Progenitor cell of endocrine pancreas (in vitro differentiated cells): Measurements from ENCODE around the gene AIG1. TPM values are rescaled to one million over a fixed set of nuclear protein-coding genes. Genes with fewer than 3 reads are reported as not detected.

Source experiments
- DNase-seq: peaks from one replicate; pipeline ENCODE4 v3.0.0; 2021; ENCODE audit warnings: low spot score; ENCODE audit not compliant: unreplicated experiment
- H3K27ac Mint-ChIP-seq: 2 replicates; pipeline ENCODE4 v1.8.0; 2021; ENCODE audit warnings: mild to moderate bottlenecking, moderate library complexity, mixed read lengths
- H3K27me3 Mint-ChIP-seq: 2 replicates; pipeline ENCODE4 v1.8.0; 2021; ENCODE audit warnings: mixed read lengths
- H3K36me3 Mint-ChIP-seq: 2 replicates; pipeline ENCODE4 v1.8.0; 2022; ENCODE audit warnings: mixed read lengths; ENCODE audit not compliant: insufficient read depth
- H3K4me1 Mint-ChIP-seq: 2 replicates; pipeline ENCODE4 v1.8.0; 2021; ENCODE audit warnings: low read depth, mixed read lengths
- H3K4me3 Mint-ChIP-seq: 2 replicates; pipeline ENCODE4 v1.8.0; 2021; ENCODE audit warnings: low read depth, mild to moderate bottlenecking, moderate library complexity, mixed read lengths
- H3K9me3 Mint-ChIP-seq: 2 replicates; pipeline ENCODE4 v1.8.0; 2021; ENCODE audit warnings: low read depth, mixed read lengths
- CTCF ChIP-seq: fragments of 200-600 bp; sonication (generic); IDR thresholded peaks from one replicate; pipeline ENCODE4 v1.5.0; 2021; ENCODE audit warnings: antibody characterized with exemption, mild to moderate bottlenecking; ENCODE audit not compliant: unreplicated experiment
- total RNA-seq: library from RNA; stranded (reverse); gene quantifications from 2 replicates; pipeline ENCODE4 v1.2.1, GENCODE V29; 2021

AIG1 gene
- total RNA-seq, 1 donor from 2014 or later = 40.0 TPM

DNA sequence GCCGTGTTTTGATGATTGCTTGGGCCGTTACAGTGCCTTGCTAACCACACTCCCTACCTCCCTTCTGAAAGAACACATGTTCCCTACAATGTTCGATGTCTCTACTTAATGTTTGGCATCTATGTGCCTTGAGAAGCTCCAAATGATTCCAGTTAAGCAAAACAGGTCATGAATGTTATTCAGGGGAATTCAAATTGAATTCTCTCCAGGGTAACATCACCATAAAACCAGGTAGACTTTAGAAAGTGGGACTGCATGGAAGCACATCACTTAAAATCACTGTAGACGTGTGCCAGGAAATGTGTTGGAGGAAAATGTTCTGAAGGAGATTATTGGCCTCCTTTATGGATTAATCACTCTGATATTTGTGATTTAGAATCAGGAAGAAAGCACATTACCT lies 261.7 kb downstream of the AIG1 start:
- H3K4me1 Mint-ChIP-seq = no peaks in the 10 kb centered on the region
- no peak for DNase-seq
- H3K9me3 Mint-ChIP-seq = peaks cover 18% of the 10 kb centered on the region
- no peak overlapping the region for H3K4me3 Mint-ChIP-seq
- no peak for TF ChIP-seq CTCF
- no peaks in the 10 kb centered on the region for H3K27me3 Mint-ChIP-seq
- H3K36me3 Mint-ChIP-seq = peaks cover 3% of the 10 kb centered on the region
- H3K27ac Mint-ChIP-seq = no peak overlapping the region

DNA sequence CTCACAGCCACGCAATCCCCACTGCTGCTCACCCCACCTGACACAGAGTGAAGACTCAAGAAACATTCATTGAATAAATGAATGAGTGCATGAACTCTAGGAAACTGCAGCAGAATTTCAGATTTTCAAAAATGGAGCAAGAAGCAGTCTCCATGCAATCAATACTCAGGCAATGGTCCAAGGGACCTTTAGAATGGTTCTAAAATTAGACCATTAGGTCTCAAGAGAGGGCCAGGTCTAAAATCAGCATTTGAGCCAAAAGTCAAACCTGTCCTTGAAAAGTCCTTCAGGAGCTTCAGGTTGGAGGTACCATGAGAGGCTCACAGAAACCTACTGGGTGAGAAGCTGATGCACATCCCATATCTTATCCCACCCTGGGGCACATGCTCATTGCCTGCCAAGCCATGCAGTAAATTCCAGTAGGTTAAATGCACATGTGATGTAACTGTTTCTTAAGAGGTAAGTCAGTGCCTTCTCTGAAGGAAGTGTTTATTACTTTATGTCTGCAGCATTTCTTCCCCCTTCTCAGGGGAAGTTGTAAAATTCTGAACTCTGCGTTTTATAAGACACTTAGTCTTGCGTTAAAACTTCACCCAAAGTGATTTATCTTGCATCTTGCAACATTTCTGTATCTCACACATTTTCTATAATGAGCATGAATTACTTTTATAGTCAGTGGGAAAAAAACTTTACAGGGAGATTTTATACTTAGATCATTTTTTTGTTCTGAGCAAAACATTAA lies 263.2 kb downstream of the AIG1 start:
- no peak for TF ChIP-seq CTCF
- no peak overlapping the region for H3K4me3 Mint-ChIP-seq
- H3K36me3 Mint-ChIP-seq = no peaks in the 10 kb centered on the region
- no peak overlapping the region for H3K27ac Mint-ChIP-seq
- H3K4me1 Mint-ChIP-seq = no peaks in the 10 kb centered on the region
- peaks cover 12% of the 10 kb centered on the region for H3K9me3 Mint-ChIP-seq
- H3K27me3 Mint-ChIP-seq = no peaks in the 10 kb centered on the region
- DNase-seq = no peak

GRCh38 chr6:143325379-143326140 lies 264.9 kb downstream of the AIG1 start:
- DNase-seq = no peak
- Mint-ChIP-seq H3K9me3 (peaks cover under 1% of the 10 kb centered on the region), H3K27ac (no peak overlapping the region), H3K36me3 (no peaks in the 10 kb centered on the region), H3K4me3 (no peak overlapping the region), H3K4me1 (no peaks in the 10 kb centered on the region), H3K27me3 (no peaks in the 10 kb centered on the region)
- no peak for TF ChIP-seq CTCF

DNA sequence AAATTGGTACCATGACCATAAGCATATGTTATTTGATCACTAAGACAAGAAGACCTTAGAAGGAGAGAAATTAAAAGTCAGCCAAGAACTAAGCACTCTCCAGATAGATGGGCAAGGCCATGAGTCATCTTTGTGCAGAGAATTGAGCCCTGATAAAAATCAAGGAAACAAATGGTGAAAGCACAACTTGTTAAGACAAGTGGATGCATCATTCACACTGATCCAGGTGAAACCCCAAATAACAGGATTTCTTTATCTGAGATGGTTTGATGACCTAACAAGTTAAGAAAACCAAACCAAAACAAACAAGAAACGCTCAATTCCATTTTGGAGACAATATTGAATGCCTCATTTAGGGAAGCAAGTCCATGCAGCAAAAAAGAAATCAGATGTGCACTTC lies 268.2 kb downstream of the AIG1 start:
- Mint-ChIP-seq H3K4me1 (no peaks in the 10 kb centered on the region), H3K9me3 (peaks cover 2% of the 10 kb centered on the region), H3K36me3 (no peaks in the 10 kb centered on the region), H3K27me3 (no peaks in the 10 kb centered on the region), H3K27ac (no peak overlapping the region), H3K4me3 (no peak overlapping the region)
- DNase-seq = no peak
- TF ChIP-seq CTCF = no peak

- no peak for DNase-seq
- Mint-ChIP-seq H3K27ac (no peak overlapping the region), H3K9me3 (peaks cover 2% of the 10 kb centered on the region), H3K36me3 (no peaks in the 10 kb centered on the region), H3K4me3 (no peak overlapping the region), H3K4me1 (no peaks in the 10 kb centered on the region), H3K27me3 (no peaks in the 10 kb centered on the region)
- TF ChIP-seq CTCF = no peak
These were observed 268.6 kb downstream of the AIG1 start for GRCh38 chr6:143329323-143329722.
